SK-N-MC (cell line): Measurements from ENCODE around the gene TFEB.

ENCODE experiments used
- EZH2 ChIP-seq: fragments of 200-600 bp; sonication (generic); IDR thresholded peaks from one replicate; pipeline ENCODE4 v1.6.1; 2017; ENCODE audit warnings: antibody characterized with exemption
- POLR2AphosphoS5 ChIP-seq: IDR thresholded peaks from 2 replicates; pipeline ENCODE4 v1.6.1; 2012; ENCODE audit warnings: mild to moderate bottlenecking, low read depth, low read length, borderline replicate concordance

GRCh38 chr6:41746107-41746506 is 10.7 kb upstream of the TFEB start:
- no peak for TF ChIP-seq POLR2AphosphoS5
- no peak for TF ChIP-seq EZH2
